A673 (cell line): ENCODE measurements around the gene CEP68.

Source experiments
- CTCF ChIP-seq: fragments of 300-800, 200-600 bp; sonication (generic); conservative IDR thresholded peaks from 2 replicates; pipeline ENCODE4 v1.5.1; 2017; ENCODE audit warnings: low read depth, mild to moderate bottlenecking, antibody characterized with exemption, low read length, moderate library complexity, mixed read lengths
- EZH2 ChIP-seq: fragments of 200-600 bp; sonication (generic); IDR thresholded peaks from 2 replicates; pipeline ENCODE4 v1.6.1; 2017; ENCODE audit warnings: borderline replicate concordance, low read depth, mild to moderate bottlenecking, mixed read lengths, antibody characterized with exemption, low read length; ENCODE audit not compliant: poor library complexity, severe bottlenecking

- TF ChIP-seq CTCF, result no peak
- no peak for TF ChIP-seq EZH2
These were observed 13.2 kb downstream of the CEP68 start for GRCh38 chr2:65069439-65069824.
